Inflammatory macrophage treated with lipopolysaccharide for 4 hours (primary cell): ENCODE measurements around the gene SLC7A4.

Experiments
- DNase-seq: peaks from one replicate; pipeline ENCODE4 v3.0.0-alpha.2; 2020

The SLC7A4 gene

GRCh38 chr22:20995329-20996030 lies 36.9 kb downstream of the SLC7A4 start:
- DNase-seq: no peak

- no peak for DNase-seq
Measured at GRCh38 chr22:20994902-20995241, 37.5 kb downstream of the SLC7A4 start.

- no peak for DNase-seq
Measured at GRCh38 chr22:20994128-20994901, 38.0 kb downstream of the SLC7A4 start.

GRCh38 chr22:20993304-20994127 lies 38.8 kb downstream of the SLC7A4 start:
- no peak for DNase-seq

GRCh38 chr22:20992456-20993303 lies 39.7 kb downstream of the SLC7A4 start:
- DNase-seq: no peak

- DNase-seq: no peak
Measured at GRCh38 chr22:20992056-20992442, 40.3 kb downstream of the SLC7A4 start.

- no peak for DNase-seq
Measured at GRCh38 chr22:20991252-20992055, 40.9 kb downstream of the SLC7A4 start.

GRCh38 chr22:20990184-20991180 lies 41.9 kb downstream of the SLC7A4 start:
- no peak for DNase-seq

- DNase-seq: no peak
Measured at GRCh38 chr22:20989323-20990138, 42.8 kb downstream of the SLC7A4 start.

GRCh38 chr22:20988573-20989322 lies 43.6 kb downstream of the SLC7A4 start:
- peak; percentile 2 for DNase-seq

- DNase-seq: no peak
Measured at GRCh38 chr22:20987375-20987774, 45.0 kb downstream of the SLC7A4 start.

- no peak for DNase-seq
Measured at GRCh38 chr22:20986365-20986764, 46.0 kb downstream of the SLC7A4 start.

- no peak for DNase-seq
Measured at GRCh38 chr22:20985720-20986119, 46.6 kb downstream of the SLC7A4 start.

GRCh38 chr22:20983081-20983771 lies 49.1 kb downstream of the SLC7A4 start:
- DNase-seq: no peak

GRCh38 chr22:20982563-20982882 lies 49.8 kb downstream of the SLC7A4 start:
- no peak for DNase-seq

- peak; percentile 83 for DNase-seq
Measured at GRCh38 chr22:20981787-20982562, 50.4 kb downstream of the SLC7A4 start, which contains the start of gene LZTR1. Gene LZTR1 (plus strand): TSS chr22:20982297. CDS start chr22:20982372, 75 bp downstream.
